Suprapubic skin (tissue), 4 donors: ENCODE measurements around the gene BANP. TPM values are rescaled to one million over a fixed set of nuclear protein-coding genes. Genes with fewer than 3 reads are reported as not detected.
"Not testable (repeated sequence)": the region's sequence is repeated elsewhere in the genome, so short reads cannot be mapped to it uniquely, and the experiment has no call there.

ENCODE experiments used
- DNase-seq, 2 donors: peaks; one replicate each; pipeline ENCODE4 v3.0.0-alpha.2; 2019; ENCODE audit warnings: low spot score in 2 of 2
- H3K27ac ChIP-seq: fragments of 200-600 bp; sonication (generic); one replicate; pipeline ENCODE4 v1.5.1; 2019
- H3K27me3 ChIP-seq: fragments of 200-600 bp; sonication (generic); one replicate; pipeline ENCODE4 v1.5.1; 2019
- H3K36me3 ChIP-seq: fragments of 200-600 bp; sonication (generic); one replicate; pipeline ENCODE4 v1.5.1; 2019
- H3K4me1 ChIP-seq: fragments of 200-600 bp; sonication (generic); one replicate; pipeline ENCODE4 v1.5.1; 2019
- H3K4me3 ChIP-seq: fragments of 200-600 bp; sonication (generic); one replicate; pipeline ENCODE4 v1.5.1; 2019; ENCODE audit warnings: mild to moderate bottlenecking
- H3K9me3 ChIP-seq: fragments of 200-600 bp; sonication (generic); one replicate; pipeline ENCODE4 v1.5.1; 2019
- EP300 ChIP-seq: sonication (generic); formaldehyde crosslinking; IDR thresholded peaks from one replicate; pipeline ENCODE4 v1.6.1; 2017; ENCODE audit warnings: antibody characterized with exemption
- POLR2A ChIP-seq, 2 donors: fragments of 450-650 bp; IDR thresholded peaks; one replicate each; pipeline ENCODE4 v1.6.1; 2017; ENCODE audit warnings: antibody characterized with exemption in 2 of 2, mild to moderate bottlenecking in 2 of 2, moderate library complexity in 2 of 2
- POLR2AphosphoS5 ChIP-seq, 3 donors: sonication (generic); formaldehyde crosslinking; IDR thresholded peaks; one replicate each; pipeline ENCODE4 v1.6.1; 2017; ENCODE audit warnings: antibody characterized with exemption in 3 of 3
- WGBS: methylation state at CpG from one replicate; pipeline ENCODE4 v1.1.5; 2018; 5-methylcytosine and 5-hydroxymethylcytosine counted together
- total RNA-seq, 4 donors: library from RNA; depleted of rRNA; stranded (reverse); fragments of >200 nt; gene quantifications; one replicate each; pipeline ENCODE4 v1.1.0, GENCODE V29; 2016
- TF ChIP-seq, protein P1 (sequence below), 2 donors: fragments of 200-600 bp in 1 of 2; fragments of 450-650 bp in 1 of 2; sonication (generic) in 1 of 2; IDR thresholded peaks; one replicate each; pipeline ENCODE4 v1.5.1; 2016 to 2019; ENCODE audit warnings: antibody characterized with exemption in 2 of 2, mild to moderate bottlenecking in 1 of 2, moderate library complexity in 1 of 2

Gene BANP
- total RNA-seq, 4 donors from 2014 or later = 24.9 to 40.1 (median 26.5) TPM

DNA sequence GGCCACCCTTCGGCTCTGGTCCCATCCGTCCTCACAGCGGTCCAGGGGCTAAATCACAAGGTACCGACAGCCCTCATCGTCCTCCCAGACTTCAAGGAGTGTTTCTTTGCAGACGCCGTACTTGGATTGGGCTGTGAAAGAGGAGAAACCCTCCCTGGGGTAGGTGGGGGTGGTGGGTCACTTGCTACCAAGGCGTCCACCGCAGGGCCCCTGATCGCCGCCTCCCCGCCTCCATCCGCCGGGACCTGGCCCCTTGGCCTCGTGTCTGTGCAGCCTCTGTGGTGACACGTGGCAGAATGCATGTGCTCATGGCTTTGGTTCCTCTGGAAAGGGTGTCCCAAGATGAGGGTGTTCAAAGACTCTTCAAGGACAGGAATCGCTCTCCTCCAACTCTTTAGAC, 151.4 kb downstream of the BANP start:
- H3K27me3 ChIP-seq = peaks cover 45% of the 10 kb centered on the region
- H3K4me3 ChIP-seq = no peak overlapping the region
- TF ChIP-seq, protein P1, sequence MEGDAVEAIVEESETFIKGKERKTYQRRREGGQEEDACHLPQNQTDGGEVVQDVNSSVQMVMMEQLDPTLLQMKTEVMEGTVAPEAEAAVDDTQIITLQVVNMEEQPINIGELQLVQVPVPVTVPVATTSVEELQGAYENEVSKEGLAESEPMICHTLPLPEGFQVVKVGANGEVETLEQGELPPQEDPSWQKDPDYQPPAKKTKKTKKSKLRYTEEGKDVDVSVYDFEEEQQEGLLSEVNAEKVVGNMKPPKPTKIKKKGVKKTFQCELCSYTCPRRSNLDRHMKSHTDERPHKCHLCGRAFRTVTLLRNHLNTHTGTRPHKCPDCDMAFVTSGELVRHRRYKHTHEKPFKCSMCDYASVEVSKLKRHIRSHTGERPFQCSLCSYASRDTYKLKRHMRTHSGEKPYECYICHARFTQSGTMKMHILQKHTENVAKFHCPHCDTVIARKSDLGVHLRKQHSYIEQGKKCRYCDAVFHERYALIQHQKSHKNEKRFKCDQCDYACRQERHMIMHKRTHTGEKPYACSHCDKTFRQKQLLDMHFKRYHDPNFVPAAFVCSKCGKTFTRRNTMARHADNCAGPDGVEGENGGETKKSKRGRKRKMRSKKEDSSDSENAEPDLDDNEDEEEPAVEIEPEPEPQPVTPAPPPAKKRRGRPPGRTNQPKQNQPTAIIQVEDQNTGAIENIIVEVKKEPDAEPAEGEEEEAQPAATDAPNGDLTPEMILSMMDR (IDR thresholded peaks at IDR 0.05) = no peak
- TF ChIP-seq POLR2A (IDR thresholded peaks at IDR 0.05) = no peak
- no peaks in the 10 kb centered on the region for H3K36me3 ChIP-seq
- 87% methylated on average over 16 of the region's 17 CpGs for WGBS
- no peak overlapping the region for H3K27ac ChIP-seq
- H3K9me3 ChIP-seq = no peaks in the 10 kb centered on the region
- peaks cover 4% of the 10 kb centered on the region for H3K4me1 ChIP-seq
- peak in 1 of 2 donors; percentile 46 for DNase-seq

DNA sequence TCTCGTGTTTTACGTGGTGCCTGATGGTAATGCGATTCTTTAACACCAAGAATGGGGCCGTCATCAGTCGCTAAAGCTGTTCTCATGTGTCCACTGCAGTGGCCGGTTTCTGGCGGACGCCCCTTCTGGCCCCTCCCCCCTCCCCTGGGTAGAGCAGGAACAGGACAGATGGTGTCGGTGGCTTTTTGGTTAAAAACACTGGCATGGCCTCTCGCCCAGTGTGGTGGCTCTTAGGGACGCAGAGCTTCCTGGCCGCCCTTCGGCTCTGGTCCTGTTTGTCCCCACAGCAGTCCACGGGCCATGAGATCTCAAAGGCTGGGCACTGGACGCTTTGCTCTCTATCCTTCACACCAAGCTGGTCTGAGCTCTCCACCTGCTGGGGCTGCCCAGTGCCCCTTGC, 151.8 kb downstream of the BANP start:
- no peaks in the 10 kb centered on the region for H3K36me3 ChIP-seq
- H3K9me3 ChIP-seq = no peaks in the 10 kb centered on the region
- H3K4me1 ChIP-seq = peaks cover 4% of the 10 kb centered on the region
- WGBS = 93% methylated on average over 15 of the region's 15 CpGs
- H3K27me3 ChIP-seq = peaks cover 45% of the 10 kb centered on the region
- no peak for TF ChIP-seq EP300
- TF ChIP-seq, protein P1 (IDR thresholded peaks at IDR 0.05) = no peak
- no peak for TF ChIP-seq POLR2A (IDR thresholded peaks at IDR 0.05)
- no peak for TF ChIP-seq POLR2AphosphoS5 (IDR thresholded peaks at IDR 0.05)
- no peak overlapping the region for H3K4me3 ChIP-seq
- no peak overlapping the region for H3K27ac ChIP-seq
- DNase-seq = peak in 1 of 2 donors; percentile 35

DNA sequence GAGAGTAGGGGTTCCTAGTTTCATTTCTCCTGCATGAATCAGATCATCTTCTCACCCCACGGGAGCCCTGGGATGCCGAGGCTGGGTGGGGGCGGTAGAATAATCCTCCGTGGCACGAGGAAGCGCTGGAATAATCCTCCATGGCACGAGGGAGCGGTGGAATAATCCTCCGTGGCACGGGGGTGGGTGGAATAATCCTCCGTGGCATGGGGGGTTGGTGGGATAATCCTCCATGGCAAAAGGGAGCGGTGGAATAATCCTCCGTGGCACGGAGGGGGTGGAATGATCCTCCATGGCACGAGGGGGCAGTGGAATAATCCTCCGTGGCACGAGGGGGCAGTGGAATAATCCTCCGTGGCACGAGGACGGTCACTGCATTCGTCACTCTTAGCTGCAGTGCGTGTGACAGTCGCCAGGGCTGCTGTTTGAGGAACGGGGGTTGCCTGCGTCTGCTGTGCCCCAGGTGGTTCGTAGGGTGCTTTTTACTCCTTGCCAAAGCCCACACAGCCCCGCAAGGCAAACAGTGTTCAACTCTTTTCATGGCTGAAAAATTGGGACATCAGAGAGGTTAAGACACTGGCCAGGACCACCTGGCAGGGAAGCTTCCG, 152.5 kb downstream of the BANP start:
- peaks cover 38% of the 10 kb centered on the region for H3K27me3 ChIP-seq
- H3K4me3 ChIP-seq = no peak overlapping the region
- no peak overlapping the region for H3K27ac ChIP-seq
- no peaks in the 10 kb centered on the region for H3K9me3 ChIP-seq
- TF ChIP-seq POLR2A (IDR thresholded peaks at IDR 0.05) (no peak), POLR2AphosphoS5 (IDR thresholded peaks at IDR 0.05) (no peak), EP300 (no peak)
- TF ChIP-seq, protein P1 (IDR thresholded peaks at IDR 0.05) = no peak
- DNase-seq = peak in 1 of 2 donors; percentile 40
- WGBS = 82% methylated on average over 27 of the region's 28 CpGs
- H3K4me1 ChIP-seq = peaks cover 4% of the 10 kb centered on the region
- no peaks in the 10 kb centered on the region for H3K36me3 ChIP-seq

DNA sequence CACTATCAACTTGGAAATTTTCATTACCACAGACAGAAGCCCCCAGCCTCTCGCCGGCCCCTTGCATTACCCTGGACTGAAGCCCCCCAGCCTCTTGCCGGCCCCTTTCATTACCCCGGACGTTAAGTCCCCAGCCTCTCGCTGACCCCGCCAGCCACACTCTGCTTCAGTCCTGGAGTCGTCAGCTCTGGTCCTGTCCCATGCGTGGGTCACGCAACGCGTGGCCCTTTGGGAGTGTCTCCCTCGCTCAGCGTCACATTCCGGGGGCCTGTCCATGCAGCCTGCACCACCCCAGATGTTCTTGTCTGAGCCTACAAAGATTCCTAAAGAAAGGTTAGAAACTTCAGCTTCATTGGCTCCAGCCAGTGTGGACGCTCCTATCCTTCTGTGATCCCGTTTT, 153.1 kb downstream of the BANP start:
- not testable (repeated sequence) for H3K36me3 ChIP-seq, H3K4me3 ChIP-seq, H3K4me1 ChIP-seq, H3K27ac ChIP-seq, H3K9me3 ChIP-seq
- WGBS = 90% methylated on average over 17 of the region's 17 CpGs
- H3K27me3 ChIP-seq = peaks cover 36% of the 10 kb centered on the region
- DNase-seq = peak in 1 of 2 donors; percentile 29

DNA sequence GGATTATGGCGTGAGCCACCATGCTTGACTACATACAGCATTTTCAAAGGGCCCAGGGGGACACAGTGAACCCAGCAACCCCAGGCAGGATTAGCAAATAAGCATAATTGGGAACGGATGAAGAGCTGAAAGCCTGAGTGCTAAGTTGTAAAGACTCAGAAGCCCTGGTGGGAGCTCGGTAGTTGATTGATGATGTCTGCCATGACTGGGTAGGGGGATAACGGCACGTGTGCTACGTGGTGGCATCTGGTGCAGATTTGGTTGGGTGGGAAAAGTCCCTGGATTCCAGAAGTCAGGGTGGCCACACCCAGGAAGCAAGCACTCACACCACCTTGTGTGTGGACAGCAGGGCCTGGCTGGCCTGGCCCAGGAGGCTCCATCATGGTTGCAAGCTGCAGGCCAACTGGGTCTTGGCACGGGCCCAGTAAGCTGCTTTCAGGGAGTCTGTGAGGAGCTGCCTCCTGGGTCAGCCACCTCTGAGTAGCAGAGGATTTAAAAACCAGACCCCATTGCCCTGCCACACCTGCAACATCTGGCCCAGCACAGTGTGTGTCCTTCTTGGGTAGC, 154.4 kb downstream of the BANP start:
- not testable (repeated sequence) for H3K9me3 ChIP-seq, H3K4me3 ChIP-seq, H3K36me3 ChIP-seq, DNase-seq, H3K4me1 ChIP-seq, H3K27ac ChIP-seq
- peaks cover 23% of the 10 kb centered on the region for H3K27me3 ChIP-seq
- 86% methylated on average over 6 of the region's 7 CpGs for WGBS

DNA sequence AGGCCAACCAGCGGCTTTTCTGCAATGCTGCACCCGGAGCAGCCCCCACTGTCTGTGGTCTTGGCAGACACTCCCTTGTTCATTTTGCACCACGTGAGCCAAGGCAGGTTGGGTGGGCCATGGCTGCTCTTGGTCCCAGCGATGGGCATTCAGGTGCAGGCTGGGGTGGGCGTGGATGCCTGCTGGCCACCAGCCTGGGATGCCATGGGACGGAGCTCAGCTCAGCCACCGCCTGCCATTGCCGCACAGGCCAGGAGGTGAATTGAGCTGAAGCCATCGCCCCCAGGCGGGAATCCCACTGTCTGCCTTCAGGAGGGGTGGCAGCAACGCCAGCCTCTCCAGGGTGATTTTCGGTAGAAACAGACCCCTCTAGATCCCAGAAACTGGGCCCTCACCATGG, 155.3 kb downstream of the BANP start:
- DNase-seq, H3K36me3 ChIP-seq, H3K9me3 ChIP-seq, H3K4me3 ChIP-seq, H3K27ac ChIP-seq, H3K4me1 ChIP-seq: not testable (repeated sequence)
- peaks cover 17% of the 10 kb centered on the region for H3K27me3 ChIP-seq
- WGBS = 89% methylated on average over 7 of the region's 12 CpGs

DNA sequence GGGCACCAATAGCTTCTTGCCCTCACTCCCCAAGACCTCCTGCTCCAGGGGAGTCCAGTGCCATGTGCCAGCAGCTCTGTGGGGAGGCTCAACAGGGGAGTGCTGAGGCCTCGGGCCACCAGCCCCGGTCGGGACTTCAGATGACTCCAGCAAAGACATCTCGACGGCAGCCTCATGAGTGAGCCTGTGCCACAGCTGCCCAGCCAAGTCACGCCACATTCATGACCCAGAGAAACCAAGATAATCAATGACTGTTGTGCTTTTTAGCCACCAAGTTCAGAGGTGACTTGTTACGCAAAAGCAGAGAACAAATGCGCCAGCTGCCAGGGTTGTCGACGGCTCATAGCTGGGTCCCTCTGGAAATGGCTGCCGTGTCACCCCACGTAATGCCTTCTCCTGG, 157.5 kb downstream of the BANP start:
- no peaks in the 10 kb centered on the region for H3K9me3 ChIP-seq
- H3K36me3 ChIP-seq = no peaks in the 10 kb centered on the region
- DNase-seq = no peak
- 95% methylated on average over 7 of the region's 12 CpGs for WGBS
- no peak overlapping the region for H3K27ac ChIP-seq
- TF ChIP-seq EP300 (no peak), POLR2A (IDR thresholded peaks at IDR 0.05) (no peak), POLR2AphosphoS5 (IDR thresholded peaks at IDR 0.05) (no peak)
- TF ChIP-seq, protein P1 (IDR thresholded peaks at IDR 0.05) = no peak
- no peaks in the 10 kb centered on the region for H3K4me1 ChIP-seq
- no peaks in the 10 kb centered on the region for H3K27me3 ChIP-seq
- no peak overlapping the region for H3K4me3 ChIP-seq

DNA sequence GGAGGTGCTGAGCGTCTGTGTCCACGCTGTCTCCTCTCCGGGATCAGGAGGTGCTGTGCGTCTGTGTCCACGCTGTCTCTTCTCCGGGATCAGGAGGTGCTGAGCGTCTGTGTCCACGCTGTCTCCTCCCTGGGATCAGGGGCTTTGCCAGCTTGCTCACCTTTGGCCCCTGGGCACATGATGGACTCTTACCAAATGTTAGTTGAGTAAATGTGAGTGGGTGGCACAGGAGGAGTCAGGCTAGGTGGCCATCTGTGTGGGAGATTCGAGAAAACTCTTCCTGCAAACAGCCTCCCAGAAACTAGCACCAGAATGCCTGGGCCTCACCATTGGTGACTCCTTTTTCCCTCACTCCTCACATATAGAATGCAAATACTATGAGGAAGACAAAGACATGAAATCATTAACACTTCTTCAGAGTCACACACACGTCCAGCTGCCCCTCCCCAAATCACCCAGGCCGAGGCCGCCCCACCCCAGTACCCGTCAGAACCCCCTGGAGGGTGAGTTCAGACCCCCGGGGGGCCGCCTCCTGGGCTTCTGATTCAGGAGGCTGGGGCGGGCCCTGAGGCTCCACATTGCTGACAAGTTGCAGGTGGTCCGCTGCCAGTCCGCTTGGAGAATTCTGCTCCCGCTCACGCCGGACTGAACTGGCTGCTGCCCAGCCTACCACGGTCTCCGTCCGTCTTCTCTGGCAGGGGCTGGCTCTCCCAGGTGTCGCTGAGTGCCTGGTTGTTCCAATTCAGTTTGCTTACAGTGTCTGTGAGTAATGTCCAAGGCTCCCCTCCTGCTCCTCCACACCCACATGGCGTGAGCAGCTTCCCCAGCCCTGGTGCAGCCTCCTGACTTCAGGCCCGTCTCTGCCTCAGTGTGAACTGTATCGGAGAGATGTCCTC, 158.7 kb downstream of the BANP start:
- H3K36me3 ChIP-seq, DNase-seq, H3K4me1 ChIP-seq, H3K4me3 ChIP-seq, H3K9me3 ChIP-seq, H3K27ac ChIP-seq, H3K27me3 ChIP-seq: not testable (repeated sequence)
- WGBS = 80% methylated on average over 17 of the region's 28 CpGs
